IMR-90 (cell line): ENCODE results near the gene B3GAT3. TPM values are rescaled to one million over a fixed set of nuclear protein-coding genes. Genes with fewer than 3 reads are reported as not detected.
A peak's percentile ranks its signal among the peaks of the same experiment; 100 is the strongest.

Experiments used
- ATAC-seq: fragments of 200-7000 bp; cut with Tn5 transposase; 2 replicates; pipeline ENCODE4 v1.9.1; 2020; ENCODE audit warnings: low read depth, mild to moderate bottlenecking, moderate library complexity
- BruUV-seq: library from RNA; stranded (reverse); fragments of 400-500 nt; replicated peaks from 2 replicates; lab custom pipeline; 2021; lab: Mats Ljungman, UMichigan
- CTCF ChIA-PET: fragments of 300-600 bp; formaldehyde crosslinking; extraction: SDS; loops from one replicate; lab custom pipeline; 2021; ENCODE audit warnings: antibody characterized with exemption; lab: Yijun Ruan, JAX
- POLR2A ChIA-PET: fragments of 300-600 bp; sonication (Branson Sonifier 250); formaldehyde crosslinking; loops from one replicate; lab custom pipeline; 2022; ENCODE audit warnings: antibody characterized with exemption; ENCODE audit not compliant: unreplicated experiment; lab: Charles Lee
- DNase-seq: peaks from one replicate; pipeline ENCODE4 v3.0.0; 2013
- H2AFZ ChIP-seq: replicated peaks from 2 replicates; pipeline ENCODE3; 2013; ENCODE audit warnings: low read length, mild to moderate bottlenecking; ENCODE audit not compliant: poor library complexity
- H2AK5ac ChIP-seq: 2 replicates; pipeline ENCODE4 v1.6.1; 2013; ENCODE audit warnings: low read depth, low read length, inconsistent platforms
- H2AK9ac ChIP-seq: replicated peaks from 2 replicates; pipeline ENCODE3; 2013; ENCODE audit warnings: mild to moderate bottlenecking, low read depth, low read length, moderate library complexity; ENCODE audit not compliant: poor library complexity
- H2BK120ac ChIP-seq: 2 replicates; pipeline ENCODE4 v1.6.1; 2013; ENCODE audit warnings: low read depth, low read length, inconsistent platforms
- H2BK15ac ChIP-seq: 3 replicates; pipeline ENCODE4 v1.6.1; 2013; ENCODE audit warnings: low read depth, low read length, inconsistent platforms
- H2BK20ac ChIP-seq: 2 replicates; pipeline ENCODE4 v1.6.1; 2013; ENCODE audit warnings: low read depth, mild to moderate bottlenecking, inconsistent platforms, low read length, moderate library complexity
- H2BK5ac ChIP-seq: 2 replicates; pipeline ENCODE4 v1.6.1; 2013; ENCODE audit warnings: mild to moderate bottlenecking, low read depth, low read length, inconsistent platforms; ENCODE audit not compliant: poor library complexity, severe bottlenecking
- H3K14ac ChIP-seq: replicated peaks from 2 replicates; pipeline ENCODE4 v1.6.1; 2013; ENCODE audit warnings: low read depth, low read length, inconsistent platforms
- H3K18ac ChIP-seq: 2 replicates; pipeline ENCODE4 v1.6.1; 2013; ENCODE audit warnings: low read depth, low read length, control low read depth
- H3K23ac ChIP-seq: 2 replicates; pipeline ENCODE4 v1.6.1; 2013; ENCODE audit warnings: low read depth, low read length, inconsistent platforms
- H3K27ac ChIP-seq: 2 replicates; pipeline ENCODE4 v1.5.1; 2013; ENCODE audit warnings: mild to moderate bottlenecking, control low read depth, low read length; ENCODE audit not compliant: insufficient read depth
- H3K27me3 ChIP-seq: 2 replicates; pipeline ENCODE4 v1.6.1; 2013; ENCODE audit warnings: low read length; ENCODE audit not compliant: control insufficient read depth, insufficient read depth
- H3K36me3 ChIP-seq: 2 replicates; pipeline ENCODE4 v1.6.1; 2013; ENCODE audit warnings: low read length, mixed read lengths; ENCODE audit not compliant: control insufficient read depth, insufficient read depth
- H3K4ac ChIP-seq: 2 replicates; pipeline ENCODE4 v1.6.1; 2013; ENCODE audit warnings: low read depth, low read length, inconsistent platforms
- H3K4me1 ChIP-seq: 2 replicates; pipeline ENCODE4 v1.6.1; 2013; ENCODE audit warnings: low read length, mixed read lengths; ENCODE audit not compliant: control insufficient read depth, insufficient read depth
- H3K4me2 ChIP-seq: 2 replicates; pipeline ENCODE4 v1.6.1; 2013; ENCODE audit warnings: low read depth, mild to moderate bottlenecking, control low read depth, low read length, moderate library complexity
- H3K4me3 ChIP-seq: 2 replicates; pipeline ENCODE4 v1.5.1; 2013; ENCODE audit warnings: low read depth, mild to moderate bottlenecking, control low read depth, low read length, moderate library complexity; ENCODE audit not compliant: insufficient read depth
- H3K56ac ChIP-seq: 2 replicates; pipeline ENCODE4 v1.6.1; 2013; ENCODE audit warnings: low read length, inconsistent platforms; ENCODE audit not compliant: insufficient read depth; ENCODE audit errors: extremely low read depth
- H3K79me1 ChIP-seq, 2 experiments: 2 replicates each; pipeline ENCODE4 v1.6.1; 2013; ENCODE audit warnings: low read length in 2 of 2, inconsistent platforms in 1 of 2, low read depth in 1 of 2
- H3K9ac ChIP-seq: 2 replicates; pipeline ENCODE4 v1.6.1; 2013; ENCODE audit warnings: low read depth, low read length, control low read depth
- H3K9me1 ChIP-seq: 2 replicates; pipeline ENCODE4 v1.6.1; 2013; ENCODE audit warnings: low read length, inconsistent platforms; ENCODE audit not compliant: insufficient read depth
- H3K9me3 ChIP-seq: 2 replicates; pipeline ENCODE4 v1.6.1; 2013; ENCODE audit warnings: low read length; ENCODE audit not compliant: control insufficient read depth, insufficient read depth
- H4K20me1 ChIP-seq: 2 replicates; pipeline ENCODE4 v1.6.1; 2013; ENCODE audit warnings: low read length, inconsistent platforms; ENCODE audit not compliant: insufficient read depth
- H4K5ac ChIP-seq: 2 replicates; pipeline ENCODE4 v1.6.1; 2013; ENCODE audit warnings: mild to moderate bottlenecking, low read depth, low read length, control low read depth
- H4K8ac ChIP-seq, 2 experiments: 2 replicates each; pipeline ENCODE4 v1.6.1; 2013; ENCODE audit warnings: low read depth in 2 of 2, low read length in 2 of 2, control low read depth in 1 of 2, inconsistent platforms in 1 of 2
- H4K91ac ChIP-seq: 2 replicates; pipeline ENCODE4 v1.6.1; 2013; ENCODE audit warnings: low read depth, low read length, inconsistent platforms; ENCODE audit not compliant: insufficient read depth
- CEBPB ChIP-seq: IDR thresholded peaks from 2 replicates; pipeline ENCODE4 v1.6.1; 2012; ENCODE audit warnings: low read depth, low read length, improper control_type of control experiment
- CHD1 ChIP-seq: IDR thresholded peaks from 2 replicates; pipeline ENCODE4 v1.6.1; 2012; ENCODE audit warnings: low read depth, low read length, improper control_type of control experiment
- MXI1 ChIP-seq: IDR thresholded peaks from 2 replicates; pipeline ENCODE4 v1.6.1; 2012; ENCODE audit warnings: low read depth, mild to moderate bottlenecking, low read length, moderate library complexity, borderline replicate concordance
- NFE2L2 ChIP-seq: fragments of 150-350 bp; IDR thresholded peaks from 2 replicates; pipeline ENCODE4 v1.6.1; 2016; ENCODE audit warnings: low read depth, mild to moderate bottlenecking, low read length
- POLR2A ChIP-seq: IDR thresholded peaks from 2 replicates; pipeline ENCODE4 v1.6.1; 2012; ENCODE audit warnings: mild to moderate bottlenecking, low read depth, low read length
- RFX5 ChIP-seq: IDR thresholded peaks from 2 replicates; pipeline ENCODE4 v1.8.0; 2012; ENCODE audit warnings: low read depth, mild to moderate bottlenecking, low read length, moderate library complexity
- WGBS, 2 experiments: methylation state at CpG; one replicate each; pipeline versions ENCODE4 v1.1.5 to v1.1.7; 2013; ENCODE audit warnings: missing lambda C conversion rate in 2 of 2; ENCODE audit not compliant: insufficient read length in 1 of 2; ENCODE audit errors: extremely low coverage in 2 of 2; 5-methylcytosine and 5-hydroxymethylcytosine counted together
- dilution Hi-C: fragments of 300-500 bp; cut with HindIII; formaldehyde crosslinking; loops from one replicate; pipeline ENCODE4 v1.14.3; 2018; ENCODE audit warnings: low sequenced_read_pairs; ENCODE audit not compliant: unreplicated experiment
- in situ Hi-C: fragments of 300-500 bp; cut with MboI; formaldehyde crosslinking; loops from 3 replicates; pipeline ENCODE4 v1.14.3; 2019; ENCODE audit warnings: low sequenced_read_pairs, inconsistent platforms, mixed read lengths
- intact Hi-C: fragments of 100-400 bp; cut with micrococcal nuclease; formaldehyde crosslinking; loops from 2 replicates; pipeline ENCODE4 v1.10.0; 2022
- polyA plus RNA-seq, 3 experiments: library from polyadenylated mRNA; depleted of rRNA; stranded (reverse); fragments of >200 nt; gene quantifications; 2 replicates each; pipeline ENCODE4 v1.2.3, GENCODE V29; 2012; ENCODE audit warnings: low replicate concordance in 1 of 3
- total RNA-seq: library from RNA; depleted of rRNA; stranded (reverse); fragments of >200 nt; gene quantifications from 2 replicates; pipeline ENCODE4 v1.2.3, GENCODE V29; 2012

B3GAT3 gene
- total and polyA plus RNA-seq, 2 of the 4 experiments (the other 2 are of a cell fraction) = 10.4 to 38.4 TPM

DNA sequence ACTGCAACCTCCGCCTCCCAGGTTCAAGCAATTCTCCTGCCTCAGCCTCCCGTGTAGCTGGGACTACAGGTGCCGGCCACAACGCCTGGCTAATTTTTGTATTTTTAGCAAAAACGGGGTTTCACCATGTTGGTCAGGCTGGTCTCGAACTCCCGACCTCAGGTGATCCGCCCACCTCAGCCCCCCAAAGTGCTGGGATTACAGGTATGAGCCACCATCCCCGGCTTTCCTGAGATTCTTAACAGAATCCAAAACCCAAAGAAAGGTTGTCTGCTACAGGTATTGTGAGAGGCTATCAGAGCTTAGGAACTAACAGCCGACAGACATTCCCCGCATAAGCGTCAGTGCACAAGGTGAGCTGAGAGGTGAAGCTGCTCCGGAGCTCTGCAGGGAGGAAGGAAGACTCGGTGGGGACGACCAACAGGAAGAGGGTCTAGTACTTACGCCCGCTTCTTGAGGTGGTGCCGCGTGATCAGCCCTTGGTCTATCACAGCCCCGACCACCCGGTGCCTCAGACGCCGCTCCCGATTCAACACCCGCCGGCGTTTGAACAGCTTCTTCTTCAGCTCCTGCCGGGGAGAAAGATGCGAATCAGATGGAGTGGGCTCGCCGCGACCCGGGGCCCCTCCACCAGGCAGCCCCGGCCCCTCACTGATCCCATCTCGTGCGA is 42.8 kb upstream of the B3GAT3 start (continued):
- no peak for TF ChIP-seq POLR2A
- TF ChIP-seq NFE2L2 = no peak

DNA sequence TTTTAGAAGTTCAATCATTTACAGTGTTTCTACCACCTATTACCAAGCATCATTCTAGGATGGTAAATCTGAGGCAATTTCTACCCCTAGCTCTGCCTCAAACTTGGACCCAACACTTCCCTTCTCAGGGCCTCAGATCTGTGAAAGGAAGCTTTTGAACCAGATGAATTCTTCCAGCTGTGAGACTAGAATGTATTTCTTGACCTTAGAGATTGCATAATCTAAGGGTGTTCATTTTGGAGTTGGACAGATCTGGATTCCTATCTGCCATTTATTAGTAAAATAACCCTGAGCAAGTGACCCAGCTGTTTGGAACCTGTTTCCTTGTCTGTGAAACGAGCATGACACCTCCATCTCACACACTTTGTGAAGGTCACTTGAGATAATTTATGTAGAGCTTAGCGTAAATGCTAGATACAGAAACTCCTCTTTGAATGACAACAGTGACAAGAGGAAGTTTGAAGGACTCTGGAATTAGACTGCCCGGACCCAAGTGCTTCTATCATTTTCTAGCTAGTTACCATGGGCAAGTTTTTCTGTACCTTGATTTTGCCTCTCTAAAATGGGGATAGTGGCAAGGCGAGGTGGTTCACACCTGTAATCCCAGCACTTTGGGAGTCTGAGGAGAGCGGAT is 35.1 kb upstream of the B3GAT3 start:
- H3K79me1 ChIP-seq = peaks cover 2 to 14% of the 10 kb centered on the region in 2 experiments
- H3K4me1 ChIP-seq = peaks cover 2% of the 10 kb centered on the region; the same call in 1 of the 2 replicates
- no peaks in the 10 kb centered on the region for H3K27me3 ChIP-seq
- in situ Hi-C loops (no loop called here), dilution Hi-C loops (no loop called here), intact Hi-C loops (no loop called here)
- no peak overlapping the region for H2BK5ac ChIP-seq
- H3K56ac ChIP-seq = no peak overlapping the region
- H3K18ac ChIP-seq = no peak overlapping the region
- H3K23ac ChIP-seq = no peak overlapping the region
- ChIA-PET CTCF (no interaction called here), POLR2A (interaction anchor here (0.6 kb wide), 1 partner anchor 24 kb away, joined by 3 read pairs; no protein-coding TSS in a partner anchor)
- no peak overlapping the region for H2BK120ac ChIP-seq
- H4K5ac ChIP-seq = no peak overlapping the region
- no peak overlapping the region for H2AK9ac ChIP-seq
- H3K9me1 ChIP-seq = no peaks in the 10 kb centered on the region
- ATAC-seq (no peak), DNase-seq (no peak)
- TF ChIP-seq NFE2L2 = no peak
- TF ChIP-seq MXI1 = no peak
- peak; percentile 42; the same call in 1 of the 2 replicates for TF ChIP-seq CEBPB
- no peak for TF ChIP-seq CHD1
- TF ChIP-seq RFX5 = no peak
- H3K27ac ChIP-seq = no peak overlapping the region
- H3K4me2 ChIP-seq = no peak overlapping the region
- no TSS peak for BruUV-seq
- H4K8ac ChIP-seq = no peak overlapping the region
- H4K20me1 ChIP-seq = no peaks in the 10 kb centered on the region
- WGBS, 2 experiments = no CpG with 5 or more reads among the region's 5 CpGs
- no peak overlapping the region for H3K4me3 ChIP-seq
- no peak overlapping the region for H2AFZ ChIP-seq
- no peak overlapping the region for H2BK15ac ChIP-seq
- H4K91ac ChIP-seq = no peak overlapping the region
- no peaks in the 10 kb centered on the region for H3K36me3 ChIP-seq
- no peak overlapping the region for H3K14ac ChIP-seq
- no peak overlapping the region for H2AK5ac ChIP-seq
- no peak overlapping the region for H3K4ac ChIP-seq
- no peak overlapping the region for H3K9ac ChIP-seq
- H2BK20ac ChIP-seq = no peak overlapping the region
- H3K9me3 ChIP-seq = no peaks in the 10 kb centered on the region
